ENCODE results near the gene SMIM33.
"Not testable (repeated sequence)": the region's sequence is repeated elsewhere in the genome, so short reads cannot be mapped to it uniquely, and the experiment has no call there.

GRCh38 chr5:139482890-139483208, 12.0 kb downstream of the SMIM33 start:
- TF ChIP-seq POLR2A, CTCF (IDR thresholded peaks at IDR 0.05): not testable (repeated sequence)
